ENCODE measurements around the gene LRMDA. TPM values are rescaled to one million over a fixed set of nuclear protein-coding genes. Genes with fewer than 3 reads are reported as not detected.

The LRMDA gene
- total RNA-seq, 1 donor from 2014 or later: 2.1 TPM

GRCh38 chr10:76127984-76128589 lies 696.7 kb downstream of the LRMDA start:
- TF ChIP-seq CTCF (IDR thresholded peaks at IDR 0.05; ENCODE audit: partially characterized antibody, unreplicated experiment): no peak
- peaks cover 7% of the 10 kb centered on the region for H3K4me1 Mint-ChIP-seq (ENCODE audit: low read depth, unreplicated experiment)
- DNase-seq: no peak
- H3K27ac Mint-ChIP-seq (ENCODE audit: unreplicated experiment): no peak overlapping the region
- H3K4me3 Mint-ChIP-seq (ENCODE audit: unreplicated experiment): no peak overlapping the region
- peaks cover 1% of the 10 kb centered on the region for H3K27me3 Mint-ChIP-seq (ENCODE audit: unreplicated experiment)
- H3K36me3 Mint-ChIP-seq (ENCODE audit: unreplicated experiment): no peaks in the 10 kb centered on the region
- peaks cover 3% of the 10 kb centered on the region for H3K9me3 Mint-ChIP-seq (ENCODE audit: unreplicated experiment)

GRCh38 chr10:76129213-76129612 lies 697.8 kb downstream of the LRMDA start:
- peaks cover 1% of the 10 kb centered on the region for H3K27me3 Mint-ChIP-seq (ENCODE audit: unreplicated experiment)
- H3K4me3 Mint-ChIP-seq (ENCODE audit: unreplicated experiment): no peak overlapping the region
- no peak overlapping the region for H3K27ac Mint-ChIP-seq (ENCODE audit: unreplicated experiment)
- no peak for TF ChIP-seq CTCF (IDR thresholded peaks at IDR 0.05; ENCODE audit: partially characterized antibody, unreplicated experiment)
- no peak for DNase-seq
- peaks cover 5% of the 10 kb centered on the region for H3K4me1 Mint-ChIP-seq (ENCODE audit: low read depth, unreplicated experiment)
- H3K9me3 Mint-ChIP-seq (ENCODE audit: unreplicated experiment): peaks cover 3% of the 10 kb centered on the region
- no peaks in the 10 kb centered on the region for H3K36me3 Mint-ChIP-seq (ENCODE audit: unreplicated experiment)

GRCh38 chr10:76130892-76131291 lies 699.5 kb downstream of the LRMDA start:
- TF ChIP-seq CTCF (IDR thresholded peaks at IDR 0.05; ENCODE audit: partially characterized antibody, unreplicated experiment): no peak
- DNase-seq: no peak
- no peak overlapping the region for H3K4me3 Mint-ChIP-seq (ENCODE audit: unreplicated experiment)
- peaks cover 1% of the 10 kb centered on the region for H3K27me3 Mint-ChIP-seq (ENCODE audit: unreplicated experiment)
- no peaks in the 10 kb centered on the region for H3K36me3 Mint-ChIP-seq (ENCODE audit: unreplicated experiment)
- H3K9me3 Mint-ChIP-seq (ENCODE audit: unreplicated experiment): peaks cover 3% of the 10 kb centered on the region
- H3K27ac Mint-ChIP-seq (ENCODE audit: unreplicated experiment): no peak overlapping the region
- H3K4me1 Mint-ChIP-seq (ENCODE audit: low read depth, unreplicated experiment): peaks cover 9% of the 10 kb centered on the region

GRCh38 chr10:76133597-76134255 lies 702.3 kb downstream of the LRMDA start:
- H3K4me1 Mint-ChIP-seq (ENCODE audit: low read depth, unreplicated experiment): peaks cover 23% of the 10 kb centered on the region
- no peaks in the 10 kb centered on the region for H3K36me3 Mint-ChIP-seq (ENCODE audit: unreplicated experiment)
- no peak for DNase-seq
- H3K27me3 Mint-ChIP-seq (ENCODE audit: unreplicated experiment): peaks cover 1% of the 10 kb centered on the region
- no peak for TF ChIP-seq CTCF (IDR thresholded peaks at IDR 0.05; ENCODE audit: partially characterized antibody, unreplicated experiment)
- no peak overlapping the region for H3K27ac Mint-ChIP-seq (ENCODE audit: unreplicated experiment)
- no peak overlapping the region for H3K4me3 Mint-ChIP-seq (ENCODE audit: unreplicated experiment)
- peaks cover 2% of the 10 kb centered on the region for H3K9me3 Mint-ChIP-seq (ENCODE audit: unreplicated experiment)

- no peak overlapping the region for H3K27ac Mint-ChIP-seq (ENCODE audit: unreplicated experiment)
Measured at GRCh38 chr10:76136961-76137360, 705.5 kb downstream of the LRMDA start.

More at GRCh38 chr10:76136961-76137360, 705.5 kb downstream of the LRMDA start:
- no peak for TF ChIP-seq CTCF (IDR thresholded peaks at IDR 0.05; ENCODE audit: partially characterized antibody, unreplicated experiment)
- Mint-ChIP-seq H3K27me3 (ENCODE audit: unreplicated experiment) (no peaks in the 10 kb centered on the region), H3K9me3 (ENCODE audit: unreplicated experiment) (peaks cover 3% of the 10 kb centered on the region), H3K4me1 (ENCODE audit: low read depth, unreplicated experiment) (peaks cover 34% of the 10 kb centered on the region), H3K36me3 (ENCODE audit: unreplicated experiment) (no peaks in the 10 kb centered on the region), H3K4me3 (ENCODE audit: unreplicated experiment) (no peak overlapping the region)
- no peak for DNase-seq
